Measurements from ENCODE around the gene MICAL3.

The MICAL3 gene

GRCh38 chr22:17910561-17911311 lies 113.6 kb downstream of the MICAL3 start:
- Histone ChIP-seq H3K27ac (ENCODE audit: poor library complexity, severe bottlenecking) (peak overlapping the region; percentile 39), H3K4me3 (ENCODE audit: severe bottlenecking) (no peak overlapping the region), H3K4me1 (ENCODE audit: insufficient read depth, poor library complexity, severe bottlenecking) (peaks cover 18% of the 10 kb centered on the region), H3K27me3 (ENCODE audit: insufficient read depth, poor library complexity, severe bottlenecking) (no peaks in the 10 kb centered on the region), H3K9me3 (ENCODE audit: severe bottlenecking) (no peaks in the 10 kb centered on the region), H3K36me3 (ENCODE audit: low read depth) (peaks cover 20% of the 10 kb centered on the region)
- no peak for DNase-seq (ENCODE audit: low spot score)
- TF ChIP-seq, protein P1, sequence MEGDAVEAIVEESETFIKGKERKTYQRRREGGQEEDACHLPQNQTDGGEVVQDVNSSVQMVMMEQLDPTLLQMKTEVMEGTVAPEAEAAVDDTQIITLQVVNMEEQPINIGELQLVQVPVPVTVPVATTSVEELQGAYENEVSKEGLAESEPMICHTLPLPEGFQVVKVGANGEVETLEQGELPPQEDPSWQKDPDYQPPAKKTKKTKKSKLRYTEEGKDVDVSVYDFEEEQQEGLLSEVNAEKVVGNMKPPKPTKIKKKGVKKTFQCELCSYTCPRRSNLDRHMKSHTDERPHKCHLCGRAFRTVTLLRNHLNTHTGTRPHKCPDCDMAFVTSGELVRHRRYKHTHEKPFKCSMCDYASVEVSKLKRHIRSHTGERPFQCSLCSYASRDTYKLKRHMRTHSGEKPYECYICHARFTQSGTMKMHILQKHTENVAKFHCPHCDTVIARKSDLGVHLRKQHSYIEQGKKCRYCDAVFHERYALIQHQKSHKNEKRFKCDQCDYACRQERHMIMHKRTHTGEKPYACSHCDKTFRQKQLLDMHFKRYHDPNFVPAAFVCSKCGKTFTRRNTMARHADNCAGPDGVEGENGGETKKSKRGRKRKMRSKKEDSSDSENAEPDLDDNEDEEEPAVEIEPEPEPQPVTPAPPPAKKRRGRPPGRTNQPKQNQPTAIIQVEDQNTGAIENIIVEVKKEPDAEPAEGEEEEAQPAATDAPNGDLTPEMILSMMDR (IDR thresholded peaks at IDR 0.05; ENCODE audit: poor library complexity, severe bottlenecking), result peak; percentile 39
- peak; percentile 82 for ATAC-seq (ENCODE audit: low read depth)

- H3K9me3 ChIP-seq (ENCODE audit: severe bottlenecking), result no peaks in the 10 kb centered on the region
- no peak overlapping the region for H3K4me3 ChIP-seq (ENCODE audit: severe bottlenecking)
- DNase-seq (ENCODE audit: low spot score), result no peak
- H3K27me3 ChIP-seq (ENCODE audit: insufficient read depth, poor library complexity, severe bottlenecking), result no peaks in the 10 kb centered on the region
- H3K36me3 ChIP-seq (ENCODE audit: low read depth), result peaks cover 49% of the 10 kb centered on the region
- no peak for ATAC-seq (ENCODE audit: low read depth)
- H3K4me1 ChIP-seq (ENCODE audit: insufficient read depth, poor library complexity, severe bottlenecking), result peaks cover 18% of the 10 kb centered on the region
- TF ChIP-seq, protein P1 (IDR thresholded peaks at IDR 0.05; ENCODE audit: poor library complexity, severe bottlenecking), result no peak
- H3K27ac ChIP-seq (ENCODE audit: poor library complexity, severe bottlenecking), result no peak overlapping the region
Measured at GRCh38 chr22:17907748-17908051, 116.7 kb downstream of the MICAL3 start.

DNA sequence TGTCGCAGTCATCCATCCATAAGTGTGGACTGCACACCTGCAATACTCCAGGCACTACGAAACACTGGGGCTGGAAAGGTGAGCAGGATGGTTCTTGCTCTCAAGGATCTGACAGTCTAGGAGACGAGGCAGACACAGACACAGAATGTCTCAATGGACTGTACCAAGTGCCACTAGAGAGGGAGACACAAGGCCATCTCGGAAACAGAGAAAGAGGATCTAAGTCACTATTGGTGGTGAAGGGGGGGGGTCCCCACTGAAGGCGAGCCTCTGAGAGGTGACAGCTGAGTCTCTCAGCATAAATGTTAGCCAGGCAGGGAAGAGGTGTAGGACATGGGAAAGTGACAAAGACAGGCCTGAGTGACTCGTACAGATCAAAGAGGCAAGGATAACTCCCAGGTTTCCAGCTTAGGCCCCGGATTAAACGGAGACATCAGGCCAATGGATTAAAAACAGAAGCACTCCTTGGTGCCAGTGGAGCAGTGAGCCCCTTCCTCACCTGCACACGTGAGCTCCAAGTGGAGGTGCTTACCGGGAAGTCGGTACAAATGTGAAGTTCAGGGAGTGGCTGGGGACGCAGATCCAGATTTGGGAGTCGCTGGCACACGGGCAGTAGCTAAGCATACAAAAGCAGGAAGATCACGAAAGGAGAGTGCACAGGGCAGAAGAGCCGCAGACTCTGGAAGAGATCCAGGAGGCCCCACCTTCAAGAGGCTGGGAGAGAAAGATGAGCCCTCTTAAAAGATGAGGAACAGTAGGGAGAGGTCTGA lies 117.2 kb downstream of the MICAL3 start:
- no peak for DNase-seq (ENCODE audit: low spot score)

GRCh38 chr22:17905445-17905844 lies 118.9 kb downstream of the MICAL3 start:
- no peak for ATAC-seq (ENCODE audit: low read depth)
- peaks cover 4% of the 10 kb centered on the region for H3K4me1 ChIP-seq (ENCODE audit: insufficient read depth, poor library complexity, severe bottlenecking)
- peaks cover 56% of the 10 kb centered on the region for H3K36me3 ChIP-seq (ENCODE audit: low read depth)

More for the DNA sequence above, 117.2 kb downstream of the MICAL3 start:
- Histone ChIP-seq H3K27ac (ENCODE audit: poor library complexity, severe bottlenecking) (no peak overlapping the region), H3K4me3 (ENCODE audit: severe bottlenecking) (no peak overlapping the region), H3K9me3 (ENCODE audit: severe bottlenecking) (no peaks in the 10 kb centered on the region), H3K4me1 (ENCODE audit: insufficient read depth, poor library complexity, severe bottlenecking) (peaks cover 18% of the 10 kb centered on the region), H3K27me3 (ENCODE audit: insufficient read depth, poor library complexity, severe bottlenecking) (no peaks in the 10 kb centered on the region), H3K36me3 (ENCODE audit: low read depth) (peaks cover 49% of the 10 kb centered on the region)
- TF ChIP-seq, protein P1 (IDR thresholded peaks at IDR 0.05; ENCODE audit: poor library complexity, severe bottlenecking), result no peak
- ATAC-seq (ENCODE audit: low read depth), result no peak

More at GRCh38 chr22:17905445-17905844, 118.9 kb downstream of the MICAL3 start:
- no peak for DNase-seq (ENCODE audit: low spot score)
- H3K27ac ChIP-seq (ENCODE audit: poor library complexity, severe bottlenecking), result no peak overlapping the region
- TF ChIP-seq, protein P1 (IDR thresholded peaks at IDR 0.05; ENCODE audit: poor library complexity, severe bottlenecking), result no peak
- no peaks in the 10 kb centered on the region for H3K9me3 ChIP-seq (ENCODE audit: severe bottlenecking)
- no peaks in the 10 kb centered on the region for H3K27me3 ChIP-seq (ENCODE audit: insufficient read depth, poor library complexity, severe bottlenecking)
- H3K4me3 ChIP-seq (ENCODE audit: severe bottlenecking), result no peak overlapping the region
